ENCODE measurements around the gene CSNK2A1. TPM values are rescaled to one million over a fixed set of nuclear protein-coding genes. Genes with fewer than 3 reads are reported as not detected.

CSNK2A1 gene
- polyA plus RNA-seq, 1 experiment: 71.5 TPM

DNA sequence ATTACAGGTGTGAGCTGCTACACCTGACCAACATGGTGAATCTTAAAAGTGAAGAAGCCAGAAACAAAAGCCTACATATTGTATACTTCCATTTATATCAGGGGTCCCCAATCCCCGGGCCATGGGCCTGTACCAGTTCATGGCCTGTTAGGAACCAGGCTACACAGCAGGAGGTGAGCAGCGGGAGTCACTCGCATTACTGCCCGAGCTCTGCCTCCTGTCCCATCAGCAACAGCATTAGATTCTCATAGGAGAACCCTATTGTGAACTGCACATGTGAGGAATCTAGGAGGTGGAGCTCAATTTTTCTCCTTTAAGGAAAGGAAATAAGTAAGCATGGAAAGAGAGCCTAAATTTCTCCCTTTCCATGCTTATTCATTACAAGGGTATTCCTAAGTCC is 21.7 kb downstream of the CSNK2A1 start:
- no peak for DNase-seq (ENCODE audit: low read depth)
- no peaks in the 10 kb centered on the region for H3K27me3 ChIP-seq (ENCODE audit: control insufficient read depth, insufficient read depth, low read length)
- H3K36me3 ChIP-seq (ENCODE audit: control insufficient read depth, insufficient read depth, low read length): no peaks in the 10 kb centered on the region
- no peak overlapping the region for H3K4me3 ChIP-seq (ENCODE audit: low read depth, low read length)
- POLR2A ChIA-PET: no interaction called here
- CTCF ChIA-PET: no interaction called here
- TF ChIP-seq, protein P1, sequence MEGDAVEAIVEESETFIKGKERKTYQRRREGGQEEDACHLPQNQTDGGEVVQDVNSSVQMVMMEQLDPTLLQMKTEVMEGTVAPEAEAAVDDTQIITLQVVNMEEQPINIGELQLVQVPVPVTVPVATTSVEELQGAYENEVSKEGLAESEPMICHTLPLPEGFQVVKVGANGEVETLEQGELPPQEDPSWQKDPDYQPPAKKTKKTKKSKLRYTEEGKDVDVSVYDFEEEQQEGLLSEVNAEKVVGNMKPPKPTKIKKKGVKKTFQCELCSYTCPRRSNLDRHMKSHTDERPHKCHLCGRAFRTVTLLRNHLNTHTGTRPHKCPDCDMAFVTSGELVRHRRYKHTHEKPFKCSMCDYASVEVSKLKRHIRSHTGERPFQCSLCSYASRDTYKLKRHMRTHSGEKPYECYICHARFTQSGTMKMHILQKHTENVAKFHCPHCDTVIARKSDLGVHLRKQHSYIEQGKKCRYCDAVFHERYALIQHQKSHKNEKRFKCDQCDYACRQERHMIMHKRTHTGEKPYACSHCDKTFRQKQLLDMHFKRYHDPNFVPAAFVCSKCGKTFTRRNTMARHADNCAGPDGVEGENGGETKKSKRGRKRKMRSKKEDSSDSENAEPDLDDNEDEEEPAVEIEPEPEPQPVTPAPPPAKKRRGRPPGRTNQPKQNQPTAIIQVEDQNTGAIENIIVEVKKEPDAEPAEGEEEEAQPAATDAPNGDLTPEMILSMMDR (IDR thresholded peaks at IDR 0.05; ENCODE audit: insufficient read depth, low read depth, low read length): no peak

DNA sequence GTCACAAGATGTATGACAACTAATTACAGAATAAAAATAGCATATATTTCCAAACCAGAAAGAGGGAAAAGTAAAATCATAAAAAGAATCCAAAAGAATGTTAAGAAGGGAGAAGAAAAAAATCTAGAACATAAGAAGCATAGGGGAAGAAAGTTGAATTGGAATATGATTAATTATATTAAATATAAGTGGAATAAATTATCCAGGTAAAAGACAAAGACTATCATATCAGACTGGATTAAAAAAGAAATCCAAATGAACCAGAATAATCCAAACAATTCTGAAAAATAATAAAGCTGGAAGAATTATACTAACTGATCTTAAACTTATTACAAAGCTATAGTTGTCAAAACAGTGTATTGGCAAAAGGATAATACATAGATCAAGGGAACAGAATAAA is 23.6 kb downstream of the CSNK2A1 start:
- no peak overlapping the region for H3K4me3 ChIP-seq (ENCODE audit: low read depth, low read length)
- no peak for DNase-seq (ENCODE audit: low read depth)
- TF ChIP-seq, protein P1 (IDR thresholded peaks at IDR 0.05; ENCODE audit: insufficient read depth, low read depth, low read length): no peak
- POLR2A ChIA-PET: no interaction called here
- no peaks in the 10 kb centered on the region for H3K36me3 ChIP-seq (ENCODE audit: control insufficient read depth, insufficient read depth, low read length)
- CTCF ChIA-PET: interaction anchor here (0.6 to 1.0 kb wide), 3 partner anchors 8 to 166 kb away, joined by 3 to 4 read pairs (median 3); no protein-coding TSS in a partner anchor
- H3K27me3 ChIP-seq (ENCODE audit: control insufficient read depth, insufficient read depth, low read length): no peaks in the 10 kb centered on the region

DNA sequence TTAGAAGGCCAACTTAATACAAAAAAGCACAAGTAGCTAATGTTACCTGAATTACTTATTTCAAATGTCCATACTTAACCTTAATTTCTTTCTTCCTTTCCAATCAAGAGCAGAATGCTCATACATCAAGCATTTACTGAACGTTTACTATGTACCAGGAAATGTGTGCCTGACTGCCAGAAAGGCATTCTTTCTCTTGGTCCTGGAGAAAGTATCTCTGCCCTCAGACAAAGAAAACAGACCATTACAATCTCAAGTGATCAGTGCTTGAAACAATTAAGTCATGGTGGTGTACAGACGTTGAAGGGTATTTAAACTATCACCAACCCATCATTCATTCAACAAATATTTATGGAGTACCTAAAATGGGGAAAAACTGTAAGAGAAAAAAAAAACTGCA is 26.4 kb downstream of the CSNK2A1 start:
- POLR2A ChIA-PET: no interaction called here
- no peaks in the 10 kb centered on the region for H3K36me3 ChIP-seq (ENCODE audit: control insufficient read depth, insufficient read depth, low read length)
- no peak for DNase-seq (ENCODE audit: low read depth)
- H3K4me3 ChIP-seq (ENCODE audit: low read depth, low read length): no peak overlapping the region
- CTCF ChIA-PET: interaction anchor here (0.7 to 0.8 kb wide), 2 partner anchors 8 to 34 kb away, joined by 3 read pairs; no protein-coding TSS in a partner anchor
- TF ChIP-seq, protein P1 (IDR thresholded peaks at IDR 0.05; ENCODE audit: insufficient read depth, low read depth, low read length): no peak
- no peaks in the 10 kb centered on the region for H3K27me3 ChIP-seq (ENCODE audit: control insufficient read depth, insufficient read depth, low read length)

DNA sequence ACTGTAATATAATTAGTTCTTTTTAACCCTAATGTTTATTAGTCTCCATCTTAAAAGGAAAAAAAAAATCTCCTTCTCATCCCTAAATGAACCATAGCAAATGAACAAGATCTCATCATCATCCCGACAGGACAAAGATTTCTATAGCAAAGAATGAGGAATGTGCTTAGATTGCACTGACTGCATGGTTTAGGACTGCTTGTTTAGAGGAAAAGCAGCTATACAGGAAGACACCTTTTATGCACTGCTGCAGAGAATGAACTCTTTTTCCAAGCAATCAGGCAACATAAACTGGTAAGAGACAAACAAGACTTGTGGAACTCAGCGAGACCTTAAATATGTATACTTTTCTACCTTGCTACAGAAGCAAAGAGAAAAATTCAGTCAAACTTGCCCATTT is 26.8 kb downstream of the CSNK2A1 start:
- ChIA-PET POLR2A (no interaction called here), CTCF (interaction anchor here (0.5 to 0.8 kb wide), 3 partner anchors 8 to 51 kb away, joined by 3 read pairs; no protein-coding TSS in a partner anchor)
- no peak for DNase-seq (ENCODE audit: low read depth)
- no peaks in the 10 kb centered on the region for H3K36me3 ChIP-seq (ENCODE audit: control insufficient read depth, insufficient read depth, low read length)
- H3K4me3 ChIP-seq (ENCODE audit: low read depth, low read length): no peak overlapping the region
- TF ChIP-seq, protein P1 (IDR thresholded peaks at IDR 0.05; ENCODE audit: insufficient read depth, low read depth, low read length): no peak
- no peaks in the 10 kb centered on the region for H3K27me3 ChIP-seq (ENCODE audit: control insufficient read depth, insufficient read depth, low read length)

DNA sequence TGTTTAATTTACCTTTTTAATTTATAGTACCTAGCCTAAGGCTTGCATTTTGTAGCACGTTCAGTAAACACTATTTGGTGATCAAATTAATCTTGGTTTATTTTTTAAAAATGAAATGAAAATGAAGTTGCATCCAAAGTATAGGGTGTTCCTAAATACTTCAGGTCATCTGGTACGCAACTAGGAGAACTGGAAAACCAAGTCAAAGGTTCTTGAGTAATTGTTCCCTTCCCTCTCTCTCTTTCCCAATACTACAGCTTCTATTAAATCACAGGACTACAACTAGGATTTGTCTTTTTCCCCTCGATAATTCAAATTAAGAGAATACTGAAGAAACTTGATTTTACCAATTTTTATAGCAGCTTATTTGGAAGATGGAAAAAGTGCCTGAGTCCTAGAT is 27.9 kb downstream of the CSNK2A1 start:
- DNase-seq (ENCODE audit: low read depth): no peak
- TF ChIP-seq, protein P1 (IDR thresholded peaks at IDR 0.05; ENCODE audit: insufficient read depth, low read depth, low read length): no peak
- ChIA-PET CTCF (interaction anchor here (1.2 to 1.5 kb wide), 3 partner anchors 9 to 151 kb away, joined by 3 to 4 read pairs (median 3); no protein-coding TSS in a partner anchor), POLR2A (no interaction called here)
- H3K4me3 ChIP-seq (ENCODE audit: low read depth, low read length): no peak overlapping the region
- H3K27me3 ChIP-seq (ENCODE audit: control insufficient read depth, insufficient read depth, low read length): no peaks in the 10 kb centered on the region
- no peaks in the 10 kb centered on the region for H3K36me3 ChIP-seq (ENCODE audit: control insufficient read depth, insufficient read depth, low read length)
